ENCODE measurements around the gene PTH.

The PTH gene

GRCh38 chr11:13445588-13445987 is 50.2 kb downstream of the PTH start:
- no peak overlapping the region for H3K9ac ChIP-seq (ENCODE audit: low read length)
- no peaks in the 10 kb centered on the region for H3K9me3 ChIP-seq (ENCODE audit: control insufficient read depth, low read length)
- no peak overlapping the region for H3K4me3 ChIP-seq (ENCODE audit: low read length)
- H3K27me3 ChIP-seq (ENCODE audit: control insufficient read depth, insufficient read depth, low read length), result no peaks in the 10 kb centered on the region
- peaks cover 9% of the 10 kb centered on the region for H3K4me1 ChIP-seq (ENCODE audit: control insufficient read depth, insufficient read depth, low read length)
- no peaks in the 10 kb centered on the region for H3K36me3 ChIP-seq (ENCODE audit: control insufficient read depth, insufficient read depth, low read length)

Data from mucosa of stomach (tissue), 1 donor.